HL-60/S4 (cell line): ENCODE measurements around the gene CHD1.

Source experiments
- in situ Hi-C: fragments of 300-500 bp; cut with MboI; formaldehyde crosslinking; loops from 2 replicates; pipeline ENCODE4 v1.14.3; 2022; ENCODE audit warnings: low sequenced_read_pairs

Gene CHD1

DNA sequence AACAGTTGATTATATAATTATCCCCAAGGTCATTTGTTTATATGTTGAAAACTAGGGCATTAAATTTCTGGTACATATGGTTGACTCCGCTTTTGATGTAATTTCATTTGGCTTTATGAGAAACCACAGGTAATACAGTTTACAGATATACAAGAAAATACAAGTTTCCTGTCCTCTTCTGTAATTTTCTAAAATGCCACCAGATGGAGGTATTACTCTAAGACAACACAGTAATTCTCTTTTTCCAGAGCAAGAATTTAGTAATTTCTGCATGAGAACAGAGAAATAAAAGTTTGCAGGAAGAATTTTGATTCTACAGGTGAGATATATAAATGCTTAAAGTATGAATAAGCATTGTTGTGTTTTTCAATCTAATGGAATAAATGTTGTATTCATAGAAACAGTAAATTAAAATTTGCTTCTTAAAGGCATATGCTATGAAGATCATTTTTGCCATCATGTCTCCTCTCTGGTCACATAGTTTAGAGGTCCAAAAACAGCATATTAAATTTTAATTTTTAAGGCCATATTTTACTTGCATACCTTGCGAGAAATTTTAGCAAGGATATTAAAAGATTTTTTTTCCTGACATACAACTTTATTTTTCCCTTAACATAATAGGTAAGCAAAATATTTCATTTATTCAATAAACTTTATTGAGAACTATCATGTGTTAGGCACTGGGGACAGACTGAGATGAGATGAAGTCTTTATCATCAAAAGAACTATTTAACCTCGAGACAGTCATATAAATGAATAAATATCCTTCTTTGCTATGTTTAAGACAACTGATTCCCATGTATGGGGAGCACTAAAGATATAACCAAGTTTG is 22.7 kb downstream of the CHD1 start:
- in situ Hi-C loops: loop anchor here (10.0 kb wide), 1 partner anchor 129 kb away; no protein-coding TSS in a partner anchor

DNA sequence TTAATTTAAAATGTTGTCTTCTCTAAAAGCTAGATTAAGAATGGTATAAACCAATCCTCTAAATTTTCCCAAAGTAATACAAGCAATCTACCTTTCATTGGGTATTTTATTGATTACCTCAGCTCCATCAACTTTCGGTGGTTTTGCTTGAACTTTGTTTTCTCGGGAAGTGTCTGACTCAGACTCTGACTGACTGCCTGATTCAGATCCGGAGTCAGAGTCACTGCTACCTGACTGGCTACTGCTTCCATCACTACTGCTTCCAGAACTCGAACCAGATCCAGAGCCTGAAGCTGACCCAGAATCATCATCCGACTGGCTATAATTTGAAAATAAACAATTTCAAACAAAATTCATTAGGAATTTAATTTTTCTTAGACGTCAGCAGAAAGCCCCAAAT is 24.0 kb downstream of the CHD1 start:
- in situ Hi-C loops: loop anchor here (10.0 kb wide), 1 partner anchor 130 kb away; no protein-coding TSS in a partner anchor

DNA sequence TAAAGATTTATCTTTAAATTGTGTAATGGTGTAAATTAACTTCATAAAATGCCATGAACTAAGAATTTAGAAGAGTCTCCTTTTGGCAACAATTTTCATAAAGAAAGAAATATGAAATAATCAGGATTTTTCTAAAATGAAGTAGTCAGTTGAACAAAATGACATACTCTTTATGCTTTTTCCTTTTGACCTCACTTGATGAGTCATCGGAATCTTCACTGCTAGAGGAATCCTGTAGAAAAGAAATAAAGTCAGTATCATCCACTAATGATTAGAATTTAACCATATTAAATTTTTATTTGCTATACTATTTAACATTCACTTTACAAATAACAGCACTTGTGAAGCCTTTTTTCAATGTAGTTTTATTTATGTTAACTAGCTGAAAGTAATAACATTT is 26.1 kb downstream of the CHD1 start:
- in situ Hi-C loops: loop anchor here (10.0 kb wide), 1 partner anchor 132 kb away; no protein-coding TSS in a partner anchor

DNA sequence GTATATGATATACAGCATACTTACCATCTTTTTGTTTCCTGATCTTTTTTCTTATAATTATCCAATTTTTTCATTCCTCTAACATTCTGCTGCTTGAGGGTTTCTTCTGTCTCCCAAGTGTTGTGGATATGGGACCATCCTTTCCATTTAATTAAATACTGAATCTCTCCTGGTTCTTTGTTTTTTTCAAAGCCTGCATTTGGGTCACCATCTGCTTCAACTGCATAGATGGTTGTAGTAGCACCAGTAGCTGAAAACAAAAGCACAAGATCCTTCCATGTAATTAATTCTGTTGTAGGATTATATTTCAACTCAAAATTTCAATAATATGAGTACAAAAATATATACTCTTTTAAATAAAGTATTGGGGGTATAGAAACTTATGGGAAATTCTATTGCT is 29.4 kb downstream of the CHD1 start:
- in situ Hi-C loops: no loop called here

DNA sequence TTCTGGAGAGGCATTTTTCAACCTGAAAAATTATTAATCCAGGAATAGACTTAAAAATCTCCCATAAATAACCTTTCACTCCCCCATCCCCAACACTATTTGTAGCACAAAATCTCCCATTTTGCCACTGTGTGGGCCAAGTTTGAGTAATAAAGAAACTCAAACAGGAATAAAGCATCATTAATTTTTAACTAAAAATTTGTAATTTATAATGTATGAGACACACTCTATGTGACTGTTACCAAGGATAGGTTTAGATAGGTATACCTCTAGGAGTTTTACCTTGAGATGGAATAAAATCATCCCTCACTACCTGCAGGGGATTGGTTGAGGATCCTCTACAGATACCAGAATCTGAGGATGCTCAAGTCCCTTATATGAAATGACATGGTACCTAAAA is 30.1 kb downstream of the CHD1 start:
- in situ Hi-C loops: no loop called here

DNA sequence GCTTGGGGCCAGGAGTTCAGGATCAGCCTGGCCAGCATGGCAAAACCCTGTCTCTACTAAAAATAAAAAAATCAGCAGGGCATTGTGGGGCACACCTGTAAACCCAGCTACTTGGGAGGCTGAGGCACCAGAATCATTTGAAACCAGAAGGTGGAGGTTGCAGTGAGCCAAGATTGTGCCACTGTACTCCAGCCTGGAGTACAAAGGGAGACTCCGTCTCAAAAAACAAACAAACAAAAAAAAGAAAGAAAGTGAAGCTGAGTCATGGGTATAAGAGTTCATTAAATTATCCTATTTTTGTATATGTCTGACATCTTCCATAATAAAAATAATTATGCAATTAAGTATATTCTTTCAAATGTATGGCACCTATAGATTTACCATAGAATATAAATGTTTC is 37.2 kb downstream of the CHD1 start:
- in situ Hi-C loops: no loop called here

DNA sequence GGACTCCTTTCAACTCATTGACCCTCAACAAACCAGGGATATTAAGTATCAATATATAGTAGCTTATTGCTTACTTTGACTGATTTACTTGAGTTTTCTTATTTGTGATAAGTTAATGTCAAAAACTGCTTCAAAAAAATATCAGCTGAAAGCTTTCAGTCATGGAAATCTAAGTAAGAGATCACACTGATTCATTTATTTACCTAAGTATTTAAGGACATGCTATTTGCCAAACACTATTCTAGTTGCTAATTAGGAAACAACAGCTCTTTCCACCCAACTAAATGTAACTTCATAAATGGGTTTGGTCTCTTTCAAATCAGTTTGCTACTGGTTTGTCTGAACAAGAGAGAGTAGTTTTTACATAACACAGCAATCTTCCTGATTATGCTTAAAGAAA is 48.2 kb downstream of the CHD1 start:
- in situ Hi-C loops: no loop called here

DNA sequence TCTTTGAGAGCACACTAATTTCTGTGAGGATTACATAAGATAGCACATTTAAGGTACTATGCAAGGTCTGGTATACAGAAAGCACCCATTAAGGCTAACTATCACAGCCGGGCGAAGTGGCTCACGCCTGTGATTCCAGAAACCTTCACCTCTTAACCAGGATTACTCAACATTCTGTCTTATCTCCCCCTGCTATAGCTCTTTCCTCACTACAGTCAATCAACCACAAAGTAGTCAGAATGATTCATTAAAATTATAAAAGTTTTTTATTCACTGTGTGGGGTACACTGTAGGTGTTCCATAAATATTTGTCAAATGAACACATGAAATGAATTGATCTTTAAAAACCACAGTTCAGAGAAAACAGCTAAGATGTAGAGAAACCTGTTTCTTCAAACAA is 48.7 kb downstream of the CHD1 start:
- in situ Hi-C loops: no loop called here

DNA sequence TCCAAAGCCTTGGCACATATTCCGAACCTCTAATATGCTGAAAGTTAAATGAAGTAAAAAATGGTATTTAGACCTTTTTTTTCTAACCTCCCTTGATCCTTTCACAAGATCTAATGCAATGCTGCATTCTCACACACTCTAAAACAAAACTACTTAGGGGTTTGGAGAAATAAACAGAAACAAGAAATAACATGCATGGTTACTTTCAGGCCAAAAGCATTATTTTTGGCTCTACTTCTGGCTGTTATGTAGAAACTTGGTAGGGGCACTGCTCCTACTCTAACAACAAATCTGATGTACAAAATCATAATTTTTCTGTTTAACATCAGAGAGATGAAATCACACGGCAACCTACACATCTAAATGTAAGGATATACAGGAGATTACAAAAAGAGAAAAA is 51.2 kb downstream of the CHD1 start:
- in situ Hi-C loops: no loop called here

DNA sequence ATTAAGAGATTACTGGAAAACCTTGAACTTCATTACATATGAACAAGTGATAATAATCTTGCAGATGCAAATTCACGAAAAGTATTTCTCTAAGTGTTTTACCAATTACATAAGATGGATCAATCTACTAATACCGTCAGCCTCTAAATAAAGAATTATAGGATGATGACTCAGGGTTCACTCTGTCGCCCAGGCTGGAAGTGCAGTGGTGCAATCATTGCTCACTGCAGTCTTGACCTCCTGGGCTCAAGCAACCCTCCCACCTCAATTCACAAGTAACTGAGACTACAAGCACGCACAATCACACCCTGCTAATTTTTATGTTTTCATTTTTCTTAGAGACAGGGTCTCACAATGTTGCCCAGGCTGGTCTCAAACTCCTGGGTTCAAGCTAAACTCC is 56.1 kb downstream of the CHD1 start:
- in situ Hi-C loops: no loop called here

DNA sequence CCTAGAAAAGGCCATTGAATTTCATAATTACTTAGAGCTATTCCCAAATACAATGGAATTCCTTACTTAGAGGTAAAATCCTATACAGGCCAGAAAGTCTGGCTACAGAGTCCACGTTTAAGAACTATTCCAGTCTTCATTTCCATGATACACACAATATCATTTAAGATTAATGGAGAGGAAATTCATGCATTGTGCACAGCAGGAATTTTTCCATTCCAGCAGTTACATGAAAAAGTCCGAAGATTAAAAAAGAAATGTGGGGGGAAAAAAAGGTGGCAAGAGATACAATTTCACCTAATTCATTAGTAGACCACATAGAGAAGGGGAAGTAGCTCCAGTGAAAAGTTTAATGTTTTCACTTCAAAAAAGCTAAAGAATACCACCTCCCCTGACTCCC is 63.1 kb downstream of the CHD1 start:
- in situ Hi-C loops: no loop called here

DNA sequence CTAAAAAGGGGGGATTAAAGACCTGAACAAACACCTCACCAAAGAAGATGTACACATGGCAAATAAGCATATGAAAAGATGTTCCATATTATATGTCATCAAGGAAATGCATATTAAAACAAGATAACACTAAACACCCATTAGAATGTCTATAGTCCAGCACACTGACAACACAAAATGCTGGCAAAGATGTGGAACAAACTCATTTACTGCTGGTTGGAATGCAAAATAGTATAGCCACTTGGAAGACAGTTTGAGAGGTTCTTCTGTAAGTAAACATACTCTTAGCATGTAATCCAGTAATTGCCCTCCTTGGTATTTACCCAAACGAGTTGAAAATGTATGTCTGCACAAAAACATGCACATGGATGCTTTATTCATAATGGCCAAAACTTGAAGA is 81.8 kb downstream of the CHD1 start:
- in situ Hi-C loops: no loop called here

DNA sequence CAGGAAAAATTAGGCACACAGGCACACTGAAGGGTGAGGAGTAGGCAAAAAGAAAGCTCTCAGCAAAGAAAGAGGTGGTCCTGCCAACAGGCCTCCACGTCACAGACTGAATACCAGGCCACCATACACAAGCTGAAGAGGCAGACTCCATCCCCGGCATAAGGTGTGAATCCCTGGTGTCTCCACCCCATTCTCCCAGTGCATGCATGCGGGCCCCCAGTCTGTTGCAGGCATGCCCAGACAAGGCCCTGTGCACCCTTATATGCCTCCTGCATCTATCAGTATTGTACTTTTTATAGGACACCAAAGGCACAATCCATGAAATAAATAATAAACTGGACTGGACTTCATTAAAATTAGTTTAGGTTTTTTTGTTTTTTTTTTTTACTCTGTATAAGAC is 82.3 kb downstream of the CHD1 start:
- in situ Hi-C loops: no loop called here

DNA sequence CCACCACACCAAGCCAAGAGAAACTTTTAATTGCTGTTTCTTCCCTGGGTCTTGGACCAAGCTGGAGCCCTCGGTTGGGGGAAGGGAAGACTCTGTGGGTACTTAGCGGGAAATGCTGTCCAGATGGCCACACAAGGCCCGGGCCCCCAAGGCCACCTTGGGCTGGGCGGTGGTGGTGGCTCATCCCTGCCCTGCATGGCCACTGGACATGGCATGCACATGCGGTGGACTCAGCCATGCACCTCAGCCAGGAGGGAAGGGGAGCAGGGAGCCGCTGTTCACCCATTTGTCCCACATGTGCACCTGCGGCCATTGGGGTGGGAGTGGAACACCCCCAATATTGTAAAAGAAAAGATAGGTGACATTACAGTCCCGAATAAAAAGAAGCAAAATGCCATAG is 82.9 kb downstream of the CHD1 start:
- in situ Hi-C loops: no loop called here

DNA sequence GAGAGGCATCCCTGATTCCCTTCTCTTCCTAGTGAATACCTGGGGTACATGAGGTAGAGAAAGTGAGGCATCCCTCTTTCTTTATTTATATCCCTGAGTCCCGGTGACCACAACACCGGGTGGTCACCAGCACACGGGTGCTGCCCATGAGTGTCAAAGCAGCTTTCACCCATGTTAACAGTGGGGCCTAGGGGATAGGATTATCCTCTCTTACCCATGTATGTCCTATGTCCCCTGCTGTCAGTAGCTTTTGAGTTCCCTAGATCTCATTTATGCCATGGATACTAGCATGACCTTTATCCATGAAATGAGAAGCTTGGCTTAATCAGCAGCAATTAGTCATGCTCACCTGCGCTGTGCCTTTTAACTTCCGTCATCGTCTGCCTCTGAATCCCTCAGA is 83.9 kb downstream of the CHD1 start:
- in situ Hi-C loops: no loop called here

DNA sequence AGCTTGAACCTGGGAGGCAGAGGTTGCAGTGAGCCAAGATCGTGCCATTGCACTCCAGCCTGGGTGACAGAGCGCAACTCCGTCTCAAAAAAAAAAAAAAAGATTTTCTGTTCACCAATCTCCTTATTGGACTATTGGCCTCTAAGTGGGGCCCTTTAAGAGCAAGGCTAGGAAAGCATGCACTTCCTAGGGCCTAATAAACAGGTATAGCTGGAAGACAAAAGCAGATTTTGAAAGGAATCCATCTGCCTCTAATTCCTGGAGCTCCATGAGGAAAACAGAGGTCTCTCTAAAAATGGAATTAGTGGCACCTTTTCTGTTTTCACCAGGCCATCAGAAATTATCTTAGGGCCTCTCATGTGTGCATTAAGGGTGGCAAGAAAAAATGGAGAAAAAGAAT is 85.3 kb downstream of the CHD1 start:
- in situ Hi-C loops: no loop called here

DNA sequence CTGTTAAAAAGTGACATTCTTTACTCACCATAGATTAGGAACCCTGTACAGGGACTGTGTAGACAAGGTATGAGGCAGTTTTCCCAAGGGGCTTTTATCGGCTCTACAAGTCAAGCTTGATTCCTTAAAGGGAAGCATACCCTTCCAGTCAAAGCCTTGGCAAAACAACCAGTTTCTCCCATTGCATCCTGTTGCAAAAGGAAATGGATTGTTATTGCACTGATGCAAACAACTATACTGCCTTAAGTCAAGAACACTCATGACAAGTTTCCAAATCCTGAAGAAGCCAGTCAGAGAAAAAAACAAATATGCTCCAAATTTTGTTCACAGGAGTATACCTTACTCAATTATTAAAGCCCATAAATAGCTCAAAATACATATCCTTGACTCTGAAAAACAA is 87.9 kb downstream of the CHD1 start:
- in situ Hi-C loops: no loop called here

DNA sequence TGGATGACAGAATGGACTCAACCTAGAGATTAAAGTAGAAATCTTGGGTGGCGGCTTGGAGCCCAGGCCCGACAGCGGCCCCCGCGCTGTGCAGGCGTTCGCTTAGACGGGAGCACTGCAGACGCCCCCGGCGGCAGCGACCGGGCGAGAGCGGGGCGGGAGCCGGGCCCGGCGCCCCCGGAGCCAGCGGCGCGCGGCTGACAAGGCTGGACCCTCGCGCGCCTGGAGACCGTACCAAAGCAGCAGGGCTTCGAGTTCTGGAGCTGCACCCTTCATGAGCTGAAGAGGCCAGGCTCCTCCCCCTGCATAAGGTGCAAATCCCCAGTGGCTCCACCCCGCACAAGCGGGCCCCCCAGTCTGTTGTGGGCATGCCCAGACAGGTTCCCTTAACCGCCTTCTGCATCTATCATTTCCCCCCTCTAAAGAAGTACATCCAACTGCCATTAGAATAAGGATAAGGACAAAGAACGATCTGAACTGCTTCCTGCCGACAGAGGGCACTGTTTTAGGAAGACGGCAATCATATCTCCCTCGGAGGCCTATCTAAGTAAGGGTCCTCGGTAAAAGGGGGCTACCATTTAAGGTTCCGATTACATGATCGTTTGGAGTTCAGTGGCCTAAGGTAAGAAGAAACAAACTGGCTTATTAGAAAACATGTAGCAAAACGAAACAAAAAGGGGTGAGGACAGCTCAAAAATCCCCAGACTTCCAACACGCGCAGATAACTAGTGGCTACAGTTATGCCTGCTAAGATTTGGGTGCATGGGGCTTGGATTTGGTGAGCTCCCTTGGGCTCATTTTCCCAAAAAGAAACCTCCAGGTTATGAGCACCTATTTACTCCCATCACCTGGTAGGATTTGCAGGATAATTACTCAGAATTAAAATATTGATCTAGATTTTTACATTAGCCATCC is 89.1 kb downstream of the CHD1 start:
- in situ Hi-C loops: no loop called here

DNA sequence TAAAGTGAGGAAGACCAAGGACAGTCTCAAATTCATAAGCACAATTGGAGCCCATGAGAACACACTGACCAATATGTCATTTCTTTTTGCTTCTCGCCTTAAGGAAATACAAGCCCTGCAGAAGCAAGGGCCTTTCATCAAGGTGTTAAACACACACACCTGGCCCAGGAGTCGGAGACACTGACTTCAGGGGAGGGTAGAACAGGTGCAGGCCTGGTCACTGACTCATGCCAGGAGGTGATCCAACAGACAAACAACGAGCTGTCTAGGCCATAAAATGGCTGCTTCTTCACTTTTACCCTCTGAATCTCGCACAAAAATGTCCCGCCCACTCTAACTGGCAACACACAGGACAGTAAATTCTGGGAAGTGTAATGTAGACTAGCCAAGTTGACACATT is 92.6 kb downstream of the CHD1 start:
- in situ Hi-C loops: no loop called here

DNA sequence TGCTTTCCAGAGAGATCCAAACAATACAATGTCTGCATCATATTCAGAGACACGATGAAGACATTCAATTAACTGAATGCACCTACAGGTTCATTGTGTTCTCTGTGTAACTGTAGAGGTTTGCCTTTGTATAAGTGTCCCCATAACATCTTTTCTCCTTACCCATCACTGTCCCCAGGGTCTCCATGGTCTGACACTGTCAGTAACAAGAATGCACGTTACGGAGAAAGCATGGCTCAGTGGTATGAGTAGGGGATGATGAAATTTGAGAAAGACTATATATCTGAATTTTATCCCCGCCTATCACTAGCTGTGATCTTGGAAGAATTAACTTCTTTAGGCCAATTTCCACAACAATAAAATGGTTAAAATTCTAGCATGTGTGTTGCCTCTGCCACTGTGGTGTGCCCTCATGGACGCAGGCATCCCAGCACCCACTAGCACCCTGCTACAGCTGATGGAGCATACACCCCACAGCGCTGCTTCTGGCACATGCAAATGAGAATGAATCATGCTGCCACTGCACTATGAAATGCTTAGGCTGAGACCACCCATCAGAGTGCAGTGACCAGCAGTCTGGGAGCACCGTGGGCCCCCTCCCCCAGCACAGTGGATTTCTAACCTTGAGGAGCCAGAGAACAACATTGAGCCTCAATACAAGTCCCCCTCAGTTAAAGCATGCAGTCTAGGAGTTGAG is 101.1 kb downstream of the CHD1 start:
- in situ Hi-C loops: no loop called here

DNA sequence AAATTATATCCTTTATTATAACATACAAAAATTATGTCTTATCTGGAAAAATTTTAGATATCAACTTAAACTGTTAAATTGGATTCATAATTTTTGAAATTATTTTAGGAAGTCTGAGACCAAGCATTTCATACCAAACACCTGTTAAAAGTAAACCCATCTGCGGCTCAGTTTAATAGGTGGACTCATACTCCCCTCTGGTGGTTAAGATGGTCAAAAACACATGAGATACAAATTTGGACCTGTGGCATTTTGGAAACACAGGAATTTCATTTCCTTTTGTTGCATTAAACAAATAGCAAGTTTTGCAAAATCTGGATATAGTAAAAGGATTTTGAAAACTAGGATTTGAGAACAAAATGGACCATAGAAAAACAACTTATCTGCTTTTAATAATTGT is 101.6 kb downstream of the CHD1 start:
- in situ Hi-C loops: no loop called here
